Lower leg skin (tissue), 3 donors: ENCODE measurements around the gene DAP.

Experiments used
- POLR2A ChIP-seq, 2 donors: fragments of 450-650 bp; IDR thresholded peaks; one replicate each; pipeline ENCODE4 v1.6.1; 2016 to 2017; ENCODE audit warnings: antibody characterized with exemption in 2 of 2, mild to moderate bottlenecking in 1 of 2, moderate library complexity in 1 of 2
- TF ChIP-seq, protein P1 (sequence below), 3 donors: fragments of 450-650 bp; IDR thresholded peaks; one replicate each; pipeline ENCODE4 v1.5.1; 2016; ENCODE audit warnings: antibody characterized with exemption in 3 of 3, mild to moderate bottlenecking in 3 of 3, moderate library complexity in 2 of 3

DNA sequence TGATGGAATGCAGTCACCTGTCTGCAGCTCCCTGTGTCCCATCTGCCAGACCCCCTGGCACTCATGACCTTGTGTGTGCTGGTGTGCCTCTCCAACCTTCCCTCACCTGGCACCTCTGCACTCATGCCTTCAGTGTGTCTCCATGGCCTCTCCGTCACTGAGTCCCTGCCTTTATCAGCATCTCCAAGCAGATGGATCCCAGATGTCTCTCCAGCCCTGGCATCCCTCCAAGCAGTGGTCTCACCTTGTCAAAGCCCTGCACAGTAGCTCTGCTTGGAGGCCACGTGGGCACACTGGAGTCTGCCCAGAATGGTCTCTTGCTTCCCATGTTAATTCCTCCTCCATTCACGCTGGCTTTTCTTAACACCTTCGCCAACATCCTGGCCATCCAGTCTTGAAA is 84.8 kb downstream of the DAP start:
- TF ChIP-seq, protein P1, sequence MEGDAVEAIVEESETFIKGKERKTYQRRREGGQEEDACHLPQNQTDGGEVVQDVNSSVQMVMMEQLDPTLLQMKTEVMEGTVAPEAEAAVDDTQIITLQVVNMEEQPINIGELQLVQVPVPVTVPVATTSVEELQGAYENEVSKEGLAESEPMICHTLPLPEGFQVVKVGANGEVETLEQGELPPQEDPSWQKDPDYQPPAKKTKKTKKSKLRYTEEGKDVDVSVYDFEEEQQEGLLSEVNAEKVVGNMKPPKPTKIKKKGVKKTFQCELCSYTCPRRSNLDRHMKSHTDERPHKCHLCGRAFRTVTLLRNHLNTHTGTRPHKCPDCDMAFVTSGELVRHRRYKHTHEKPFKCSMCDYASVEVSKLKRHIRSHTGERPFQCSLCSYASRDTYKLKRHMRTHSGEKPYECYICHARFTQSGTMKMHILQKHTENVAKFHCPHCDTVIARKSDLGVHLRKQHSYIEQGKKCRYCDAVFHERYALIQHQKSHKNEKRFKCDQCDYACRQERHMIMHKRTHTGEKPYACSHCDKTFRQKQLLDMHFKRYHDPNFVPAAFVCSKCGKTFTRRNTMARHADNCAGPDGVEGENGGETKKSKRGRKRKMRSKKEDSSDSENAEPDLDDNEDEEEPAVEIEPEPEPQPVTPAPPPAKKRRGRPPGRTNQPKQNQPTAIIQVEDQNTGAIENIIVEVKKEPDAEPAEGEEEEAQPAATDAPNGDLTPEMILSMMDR (IDR thresholded peaks at IDR 0.05): no peak
- no peak for TF ChIP-seq POLR2A (IDR thresholded peaks at IDR 0.05)
